CD14-positive monocyte (primary cell): ENCODE results near the gene MRNIP. TPM values are rescaled to one million over a fixed set of nuclear protein-coding genes. Genes with fewer than 3 reads are reported as not detected.

ENCODE experiments used
- DNase-seq, 3 donors: peaks; one replicate each; pipeline ENCODE4 v3.0.0-alpha.2; 2011 to 2022
- H2AFZ ChIP-seq: 2 replicates; pipeline ENCODE4 v1.6.0; 2012; ENCODE audit warnings: mild to moderate bottlenecking, low read depth, low read length, inconsistent platforms; ENCODE audit not compliant: insufficient read depth, poor library complexity, severe bottlenecking
- H3K27ac ChIP-seq, 2 donors: 1 replicate in 1 of 2; 2 replicates in 1 of 2; pipeline ENCODE4 v1.5.1; 2012 to 2013; ENCODE audit warnings: low read length in 2 of 2, control low read depth in 1 of 2, inconsistent platforms in 1 of 2, low read depth in 1 of 2, mild to moderate bottlenecking in 1 of 2
- H3K27me3 ChIP-seq, 2 donors: one replicate each; pipeline versions ENCODE4 v1.6.0 to v1.6.1; 2011 to 2013; ENCODE audit warnings: low read length in 2 of 2; ENCODE audit not compliant: control insufficient read depth in 2 of 2, insufficient read depth in 2 of 2
- H3K36me3 ChIP-seq, 2 donors: replicated peaks in 1 of 2; 1 replicate in 1 of 2; 2 replicates in 1 of 2; pipeline versions ENCODE4 v1.5.1 to v1.6.1; 2012 to 2013; ENCODE audit warnings: low read length in 2 of 2, control low read depth in 1 of 2, inconsistent platforms in 1 of 2, mild to moderate bottlenecking in 1 of 2; ENCODE audit not compliant: insufficient read depth in 2 of 2, control insufficient read depth in 1 of 2
- H3K4me1 ChIP-seq, 2 donors: 1 replicate in 1 of 2; 2 replicates in 1 of 2; pipeline versions ENCODE4 v1.5.1 to v1.6.1; 2012 to 2013; ENCODE audit warnings: low read length in 2 of 2, control low read depth in 1 of 2, inconsistent platforms in 1 of 2, mild to moderate bottlenecking in 1 of 2, moderate library complexity in 1 of 2; ENCODE audit not compliant: insufficient read depth in 2 of 2, control insufficient read depth in 1 of 2
- H3K4me2 ChIP-seq: replicated peaks from 2 replicates; pipeline ENCODE3; 2012; ENCODE audit warnings: low read length, moderate library complexity, mild to moderate bottlenecking; ENCODE audit not compliant: poor library complexity, severe bottlenecking; ENCODE audit errors: extremely low read depth
- H3K4me3 ChIP-seq, 3 experiments: fragments of 200-600 bp in 1 of 3; sonication (generic) in 1 of 3; replicated peaks in 1 of 3; 1 replicate in 2 of 3; 2 replicates in 1 of 3; pipeline ENCODE4 v1.5.1; 2011 to 2013; ENCODE audit warnings: low read length in 3 of 3, mild to moderate bottlenecking in 3 of 3, control low read depth in 2 of 3, low read depth in 2 of 3, inconsistent platforms in 1 of 3, moderate library complexity in 1 of 3
- H3K79me2 ChIP-seq: 2 replicates; pipeline ENCODE4 v1.6.0; 2012; ENCODE audit warnings: mild to moderate bottlenecking, control low read depth, inconsistent platforms, low read length, moderate library complexity; ENCODE audit not compliant: insufficient read depth
- H3K9ac ChIP-seq: 2 replicates; pipeline ENCODE4 v1.6.0; 2017; ENCODE audit warnings: low read length, mild to moderate bottlenecking; ENCODE audit not compliant: insufficient read depth, poor library complexity, severe bottlenecking
- H3K9me3 ChIP-seq, 2 donors: replicated peaks in 1 of 2; 1 replicate in 1 of 2; 2 replicates in 1 of 2; pipeline versions ENCODE4 v1.5.1 to v1.6.1; 2012 to 2013; ENCODE audit warnings: low read length in 2 of 2, control low read depth in 1 of 2; ENCODE audit not compliant: control insufficient read depth in 1 of 2, insufficient read depth in 1 of 2
- H4K20me1 ChIP-seq: 2 replicates; pipeline ENCODE4 v1.6.0; 2012; ENCODE audit warnings: mild to moderate bottlenecking, low read length, control low read depth, moderate library complexity; ENCODE audit not compliant: insufficient read depth
- H3K27ac Mint-ChIP-seq, 7 donors: one replicate each; pipeline ENCODE4 v1.8.0; 2020; ENCODE audit warnings: mild to moderate bottlenecking in 7 of 7, mixed read lengths in 7 of 7, moderate library complexity in 6 of 7, inconsistent platforms in 2 of 7
- H3K27me3 Mint-ChIP-seq, 3 donors: one replicate each; pipeline ENCODE4 v1.8.0; 2021 to 2022; ENCODE audit warnings: low read depth in 3 of 3, mild to moderate bottlenecking in 3 of 3, mixed read lengths in 3 of 3, moderate library complexity in 3 of 3, inconsistent platforms in 1 of 3
- H3K36me3 Mint-ChIP-seq, 2 donors: one replicate each; pipeline ENCODE4 v1.8.0; 2020; ENCODE audit warnings: mixed read lengths in 2 of 2, inconsistent platforms in 1 of 2, mild to moderate bottlenecking in 1 of 2
- H3K4me1 Mint-ChIP-seq: one replicate; pipeline ENCODE4 v1.8.0; 2020; ENCODE audit warnings: mild to moderate bottlenecking, mixed read lengths
- H3K4me3 Mint-ChIP-seq, 2 donors: one replicate each; pipeline ENCODE4 v1.8.0; 2020; ENCODE audit warnings: mild to moderate bottlenecking in 2 of 2, mixed read lengths in 2 of 2, moderate library complexity in 1 of 2
- H3K9me3 Mint-ChIP-seq, 7 donors: one replicate each; pipeline ENCODE4 v1.8.0; 2020 to 2022; ENCODE audit warnings: mixed read lengths in 7 of 7, mild to moderate bottlenecking in 6 of 7, moderate library complexity in 6 of 7, inconsistent platforms in 2 of 7
- WGBS: methylation state at CpG from one replicate; pipeline ENCODE4 v1.1.5; 2013; ENCODE audit warnings: missing lambda C conversion rate; ENCODE audit not compliant: insufficient coverage; 5-methylcytosine and 5-hydroxymethylcytosine counted together
- intact Hi-C, 2 donors: fragments of 100-400 bp; cut with micrococcal nuclease; formaldehyde crosslinking; loops; one replicate each; pipeline versions ENCODE4 v1.15.0 to v1.15.1; 2023
- polyA plus RNA-seq, 3 donors: library from polyadenylated mRNA; depleted of rRNA in 1 of 3; unstranded in 2 of 3; stranded (reverse) in 1 of 3; fragments of 300-500 nt in 2 of 3; fragments of >200 nt in 1 of 3; fragmentation: Illumina TruSeq in 2 of 3; gene quantifications; 1 replicate in 2 of 3; 2 replicates in 1 of 3; pipeline ENCODE4 v1.2.3, GENCODE V29; 2012 to 2021
- TF ChIP-seq, protein P1 (sequence below): fragments of 200-600 bp; IDR thresholded peaks from one replicate; pipeline ENCODE4 v1.8.0; 2022; ENCODE audit warnings: antibody characterized with exemption, mild to moderate bottlenecking

MRNIP gene
- polyA plus RNA-seq, 3 donors = 1.2 to 23.0 (median 1.4) TPM

DNA sequence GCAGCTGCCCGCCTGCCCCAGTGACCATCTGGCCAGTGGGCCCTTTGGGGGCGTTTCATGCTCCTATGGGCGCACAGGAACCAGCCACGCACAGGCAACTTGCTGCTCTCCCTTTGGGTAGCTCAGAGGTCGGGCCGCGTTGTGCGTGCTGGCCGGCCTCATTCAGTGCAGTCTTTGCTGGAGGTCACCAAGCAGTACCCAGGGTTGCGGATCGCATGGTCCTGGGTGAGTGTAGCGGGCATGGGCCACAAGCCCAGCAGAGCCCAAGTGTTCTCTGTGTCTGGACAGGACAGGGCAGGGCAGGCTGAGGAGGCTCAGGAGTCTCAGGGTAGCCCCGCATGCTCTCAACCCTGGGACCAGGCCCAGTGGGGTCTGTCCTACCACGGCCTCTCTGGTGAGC, 9.9 kb upstream of the MRNIP start:
- no peaks in the 10 kb centered on the region for H3K79me2 ChIP-seq
- H3K4me1 ChIP-seq = no peaks in the 10 kb centered on the region
- H3K36me3 ChIP-seq = peaks cover 76 to 95% of the 10 kb centered on the region in 2 donors
- Mint-ChIP-seq H3K4me1 (peaks cover 8% of the 10 kb centered on the region), H3K27me3 (peaks cover 0 to 2% (median 0%) of the 10 kb centered on the region in 3 donors), H3K4me3 (no peak overlapping the region), H3K36me3 (peaks cover 76 to 92% of the 10 kb centered on the region in 2 donors), H3K27ac (peak overlapping the region in 3 of 7 donors; percentile 6 to 71 (median 46)), H3K9me3 (no peaks in the 10 kb centered on the region)
- H3K27me3 ChIP-seq = no peaks in the 10 kb centered on the region
- H2AFZ ChIP-seq = no peak overlapping the region
- H3K27ac ChIP-seq = no peak overlapping the region
- H4K20me1 ChIP-seq = no peaks in the 10 kb centered on the region
- 99% methylated on average over 14 of the region's 14 CpGs for WGBS
- no peak overlapping the region for H3K4me3 ChIP-seq
- H3K9ac ChIP-seq = no peak overlapping the region
- intact Hi-C loops = no loop called here
- H3K9me3 ChIP-seq = no peaks in the 10 kb centered on the region
- TF ChIP-seq, protein P1, sequence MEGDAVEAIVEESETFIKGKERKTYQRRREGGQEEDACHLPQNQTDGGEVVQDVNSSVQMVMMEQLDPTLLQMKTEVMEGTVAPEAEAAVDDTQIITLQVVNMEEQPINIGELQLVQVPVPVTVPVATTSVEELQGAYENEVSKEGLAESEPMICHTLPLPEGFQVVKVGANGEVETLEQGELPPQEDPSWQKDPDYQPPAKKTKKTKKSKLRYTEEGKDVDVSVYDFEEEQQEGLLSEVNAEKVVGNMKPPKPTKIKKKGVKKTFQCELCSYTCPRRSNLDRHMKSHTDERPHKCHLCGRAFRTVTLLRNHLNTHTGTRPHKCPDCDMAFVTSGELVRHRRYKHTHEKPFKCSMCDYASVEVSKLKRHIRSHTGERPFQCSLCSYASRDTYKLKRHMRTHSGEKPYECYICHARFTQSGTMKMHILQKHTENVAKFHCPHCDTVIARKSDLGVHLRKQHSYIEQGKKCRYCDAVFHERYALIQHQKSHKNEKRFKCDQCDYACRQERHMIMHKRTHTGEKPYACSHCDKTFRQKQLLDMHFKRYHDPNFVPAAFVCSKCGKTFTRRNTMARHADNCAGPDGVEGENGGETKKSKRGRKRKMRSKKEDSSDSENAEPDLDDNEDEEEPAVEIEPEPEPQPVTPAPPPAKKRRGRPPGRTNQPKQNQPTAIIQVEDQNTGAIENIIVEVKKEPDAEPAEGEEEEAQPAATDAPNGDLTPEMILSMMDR = no peak
- DNase-seq = no peak
- no peak overlapping the region for H3K4me2 ChIP-seq

DNA sequence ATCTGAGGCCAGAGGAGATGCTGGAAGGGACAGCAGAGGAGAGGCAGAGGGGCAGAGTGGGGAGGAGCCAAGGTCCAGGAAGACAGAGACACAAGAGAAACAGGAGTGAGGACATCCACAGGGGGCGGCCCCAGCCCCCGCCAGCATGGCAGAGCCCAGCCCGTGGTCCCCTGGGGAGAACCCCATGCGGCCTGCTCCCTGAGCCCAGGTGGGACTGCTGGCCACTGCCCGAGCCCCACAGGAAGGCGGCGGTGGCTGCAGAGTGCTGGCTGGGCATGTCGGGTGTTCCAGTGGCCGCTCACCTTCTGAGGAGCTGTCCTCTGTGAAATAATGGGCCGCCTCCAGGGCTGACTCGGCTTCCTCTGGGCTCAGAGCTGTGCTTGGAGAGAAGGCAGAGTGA, 8.9 kb upstream of the MRNIP start:
- peaks cover 80 to 92% of the 10 kb centered on the region in 2 donors for H3K36me3 Mint-ChIP-seq
- Histone ChIP-seq H3K79me2 (no peaks in the 10 kb centered on the region), H3K36me3 (peaks cover 76 to 95% of the 10 kb centered on the region in 2 donors), H3K27me3 (no peaks in the 10 kb centered on the region), H3K9ac (no peak overlapping the region), H2AFZ (no peak overlapping the region), H3K27ac (no peak overlapping the region), H3K4me1 (no peaks in the 10 kb centered on the region), H3K4me3 (no peak overlapping the region), H4K20me1 (no peaks in the 10 kb centered on the region), H3K4me2 (no peak overlapping the region), H3K9me3 (no peaks in the 10 kb centered on the region)
- peaks cover 8% of the 10 kb centered on the region for H3K4me1 Mint-ChIP-seq
- H3K27ac Mint-ChIP-seq = peak overlapping the region in 5 of 7 donors; percentile 28 to 84 (median 77)
- intact Hi-C loops = no loop called here
- H3K9me3 Mint-ChIP-seq = peaks cover 0 to 4% (median 0%) of the 10 kb centered on the region in 7 donors
- TF ChIP-seq, protein P1 = no peak
- H3K27me3 Mint-ChIP-seq = peaks cover 0 to 2% (median 0%) of the 10 kb centered on the region in 3 donors
- no peak overlapping the region for H3K4me3 Mint-ChIP-seq
- no peak for DNase-seq
- WGBS = 98% methylated on average over 8 of the region's 11 CpGs
